GM23248 (cell line): ENCODE data around the gene PCSK9. TPM values are rescaled to one million over a fixed set of nuclear protein-coding genes. Genes with fewer than 3 reads are reported as not detected.

Experiments
- DNase-seq: peaks from one replicate; pipeline ENCODE4 v3.0.0-alpha.2; 2015
- H2AFZ ChIP-seq: fragments of 200-600 bp; sonication (generic); 2 replicates; pipeline ENCODE4 v1.6.1; 2016; ENCODE audit warnings: antibody characterized with exemption
- H3F3A ChIP-seq: fragments of 200-600 bp; sonication (generic); 2 replicates; pipeline ENCODE4 v1.6.1; 2016; ENCODE audit warnings: mild to moderate bottlenecking, antibody characterized with exemption, mixed run types; ENCODE audit not compliant: insufficient read depth
- H3K27ac ChIP-seq: fragments of 200-600 bp; sonication (generic); 2 replicates; pipeline ENCODE4 v1.5.1; 2016; ENCODE audit warnings: mild to moderate bottlenecking
- H3K27me3 ChIP-seq: fragments of 200-600 bp; sonication (generic); replicated peaks from 2 replicates; pipeline ENCODE4 v1.6.1; 2016; ENCODE audit warnings: mild to moderate bottlenecking; ENCODE audit not compliant: insufficient read depth
- H3K36me3 ChIP-seq: fragments of 200-600 bp; sonication (generic); 2 replicates; pipeline ENCODE4 v1.6.1; 2016; ENCODE audit warnings: low read depth, mild to moderate bottlenecking
- H3K4me1 ChIP-seq: fragments of 200-600 bp; sonication (generic); 2 replicates; pipeline ENCODE4 v1.6.1; 2016; ENCODE audit warnings: mild to moderate bottlenecking; ENCODE audit not compliant: insufficient read depth
- H3K4me2 ChIP-seq: fragments of 200-600 bp; sonication (generic); one replicate; pipeline ENCODE4 v1.6.1; 2016; ENCODE audit warnings: mild to moderate bottlenecking; ENCODE audit not compliant: unreplicated experiment
- H3K4me3 ChIP-seq: fragments of 200-600 bp; sonication (generic); 2 replicates; pipeline ENCODE4 v1.5.1; 2016; ENCODE audit warnings: mild to moderate bottlenecking
- H3K79me2 ChIP-seq: fragments of 200-600 bp; sonication (generic); 2 replicates; pipeline ENCODE4 v1.6.1; 2016; ENCODE audit warnings: mild to moderate bottlenecking; ENCODE audit not compliant: insufficient read depth
- H3K9ac ChIP-seq: fragments of 200-600 bp; sonication (generic); 2 replicates; pipeline ENCODE4 v1.6.1; 2016; ENCODE audit warnings: mild to moderate bottlenecking
- H3K9me2 ChIP-seq: fragments of 200-600 bp; sonication (generic); 2 replicates; pipeline ENCODE4 v1.6.1; 2016; ENCODE audit warnings: mixed run types, mild to moderate bottlenecking, moderate library complexity; ENCODE audit not compliant: insufficient read depth
- H3K9me3 ChIP-seq: fragments of 200-600 bp; sonication (generic); one replicate; pipeline ENCODE4 v1.6.1; 2017; ENCODE audit warnings: low read depth
- H4K20me1 ChIP-seq: fragments of 200-600 bp; sonication (generic); 2 replicates; pipeline ENCODE4 v1.6.0; 2016; ENCODE audit not compliant: insufficient read depth
- EZH2 ChIP-seq: fragments of 200-600 bp; sonication (generic); IDR thresholded peaks from 2 replicates; pipeline ENCODE4 v1.6.1; 2018; ENCODE audit warnings: antibody characterized with exemption, mild to moderate bottlenecking; ENCODE audit not compliant: insufficient read depth, poor library complexity, severe bottlenecking
- EZH2phosphoT487 ChIP-seq: fragments of 200-600 bp; sonication (generic); IDR thresholded peaks from 2 replicates; pipeline ENCODE4 v1.6.1; 2018; ENCODE audit warnings: antibody characterized with exemption, moderate library complexity, mild to moderate bottlenecking, low read depth; ENCODE audit not compliant: insufficient read depth
- WGBS, 2 experiments: methylation state at CpG; one replicate each; pipeline ENCODE4 v1.1.6; 2015 to 2017; ENCODE audit warnings: low lambda C conversion rate in 2 of 2, low coverage in 1 of 2; ENCODE audit errors: missing lambda C conversion rate in 2 of 2; 5-methylcytosine and 5-hydroxymethylcytosine counted together
- in situ Hi-C: fragments of 300-500 bp; cut with MboI; formaldehyde crosslinking; loops from 2 replicates; pipeline ENCODE4 v1.15.0; 2020
- polyA plus RNA-seq: library from polyadenylated mRNA; unstranded; fragments of >200 nt; fragmentation: Nextera tagmentation; extraction: Ambion mirVana; gene quantifications from 2 replicates; pipeline ENCODE4 v1.2.1, GENCODE V29; 2016
- total RNA-seq: library from RNA; depleted of rRNA; stranded (reverse); fragments of >200 nt; shearing (Covaris generic); gene quantifications from 2 replicates; pipeline ENCODE4 v1.2.3, GENCODE V29; 2014

Gene PCSK9
- total and polyA plus RNA-seq, 2 experiments from 2014 or later: 0.11 to 0.16 TPM

DNA sequence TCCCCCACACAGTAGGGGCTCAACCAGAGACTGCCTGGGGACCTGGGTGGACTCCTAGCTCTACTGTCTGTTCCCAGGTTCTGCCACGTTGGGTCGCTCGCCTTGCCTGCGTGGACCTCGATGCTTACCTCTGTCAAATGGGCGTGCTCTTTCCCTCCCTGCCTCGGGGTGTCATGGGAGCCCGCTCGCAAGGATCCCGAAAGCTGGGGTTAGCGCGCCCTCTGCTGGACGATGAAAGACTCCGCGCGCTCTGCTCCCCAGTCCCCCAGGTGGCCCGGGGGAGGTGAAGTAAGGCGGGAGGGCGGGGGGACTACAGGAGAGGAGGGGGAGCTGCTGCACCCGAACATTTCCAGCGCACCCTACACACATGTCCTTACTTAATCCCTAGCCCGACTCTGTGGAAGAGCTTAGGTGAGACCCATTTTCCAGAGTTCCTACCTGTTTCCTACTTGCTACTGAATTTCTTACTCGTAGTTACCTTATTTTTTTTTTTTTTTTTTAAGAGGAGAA is 42.9 kb upstream of the PCSK9 start:
- H3F3A ChIP-seq: no peaks in the 10 kb centered on the region
- no peak overlapping the region for H3K9ac ChIP-seq
- H4K20me1 ChIP-seq: no peaks in the 10 kb centered on the region
- WGBS, 2 experiments: 7 to 8% methylated on average over 23 of the region's 23 CpGs
- H3K9me3 ChIP-seq: no peaks in the 10 kb centered on the region
- H3K4me1 ChIP-seq: no peaks in the 10 kb centered on the region
- peak; percentile 78 for DNase-seq
- no peak overlapping the region for H3K27ac ChIP-seq
- no peak overlapping the region for H3K4me2 ChIP-seq
- no peaks in the 10 kb centered on the region for H3K36me3 ChIP-seq
- in situ Hi-C loops: no loop called here
- no peaks in the 10 kb centered on the region for H3K9me2 ChIP-seq
- TF ChIP-seq EZH2phosphoT487: no peak
- no peak for TF ChIP-seq EZH2
- no peak overlapping the region for H3K4me3 ChIP-seq
- no peak overlapping the region for H2AFZ ChIP-seq
- peaks cover 9% of the 10 kb centered on the region; the same call in 1 of the 2 replicates for H3K27me3 ChIP-seq
- H3K79me2 ChIP-seq: no peaks in the 10 kb centered on the region

DNA sequence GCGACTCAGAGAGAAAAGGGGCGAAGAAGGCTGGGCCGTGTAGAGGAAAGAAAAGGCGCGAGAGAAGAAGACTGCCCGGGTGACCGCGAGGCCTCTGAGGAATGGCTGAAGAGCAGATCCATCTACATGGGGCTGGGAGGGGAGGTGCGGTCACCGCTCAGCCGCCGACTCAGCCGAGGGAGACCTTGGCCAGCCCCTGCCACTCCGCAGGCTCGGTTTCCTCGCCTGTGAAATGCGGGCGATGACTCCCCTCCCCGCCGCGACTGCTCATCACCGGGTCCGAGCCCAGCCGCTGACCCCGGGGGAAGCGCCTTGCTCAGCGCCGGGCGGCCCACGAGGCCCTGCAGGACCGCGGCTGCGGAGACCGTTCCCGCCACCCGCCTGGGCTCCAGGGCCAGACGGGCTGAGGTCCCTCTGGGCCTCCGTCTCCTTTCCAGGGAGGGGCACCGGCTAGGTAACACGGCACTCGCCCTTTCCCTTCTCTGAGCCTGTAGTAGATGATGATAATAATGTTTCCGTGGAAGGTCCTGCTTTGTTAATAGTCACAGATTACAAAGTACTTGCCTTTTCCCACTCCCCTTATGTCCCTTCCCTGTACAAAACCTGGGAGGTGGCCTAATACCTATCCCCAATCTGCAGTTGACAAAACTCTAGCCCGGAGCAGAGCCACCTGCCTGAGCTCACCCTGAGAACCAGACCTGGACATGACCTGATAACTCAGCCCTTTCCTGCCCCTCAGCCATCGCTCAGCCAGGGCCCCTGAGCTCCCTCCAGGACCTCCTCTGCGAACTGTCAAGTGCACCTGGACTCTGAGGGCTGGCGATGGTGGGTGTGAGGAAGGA is 42.3 kb upstream of the PCSK9 start:
- Histone ChIP-seq H3K27me3 (peaks cover 9% of the 10 kb centered on the region; the same call in 1 of the 2 replicates), H3K27ac (no peak overlapping the region), H4K20me1 (no peaks in the 10 kb centered on the region), H3K9me2 (no peaks in the 10 kb centered on the region), H3K9me3 (no peaks in the 10 kb centered on the region), H3K79me2 (no peaks in the 10 kb centered on the region), H3F3A (no peaks in the 10 kb centered on the region), H3K9ac (no peak overlapping the region), H2AFZ (peak overlapping the region; percentile 42; the same call in 1 of the 2 replicates), H3K4me3 (no peak overlapping the region), H3K36me3 (no peaks in the 10 kb centered on the region), H3K4me1 (no peaks in the 10 kb centered on the region), H3K4me2 (no peak overlapping the region)
- DNase-seq: peak; percentile 39
- 15 to 16% methylated on average over 31 to 44 of the region's 46 CpGs for WGBS, 2 experiments
- peak; percentile 57 for TF ChIP-seq EZH2
- TF ChIP-seq EZH2phosphoT487: no peak
- in situ Hi-C loops: no loop called here

DNA sequence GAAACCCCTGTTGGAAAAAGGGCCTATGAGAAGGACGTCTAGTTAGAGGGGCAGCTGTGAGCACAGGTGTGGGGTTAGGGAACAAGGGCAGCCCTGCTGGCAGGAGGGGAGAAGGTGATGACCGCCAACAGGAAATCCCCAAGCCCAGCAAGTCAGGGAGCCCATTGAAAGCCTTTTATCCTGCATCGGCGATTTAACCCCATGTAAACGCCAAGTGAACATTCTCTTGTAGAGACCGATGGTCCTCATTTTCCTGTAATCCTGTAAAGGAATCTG is 41.7 kb upstream of the PCSK9 start:
- TF ChIP-seq EZH2phosphoT487 (no peak), EZH2 (no peak)
- no peaks in the 10 kb centered on the region for H3F3A ChIP-seq
- no peak overlapping the region for H3K9ac ChIP-seq
- H3K4me3 ChIP-seq: no peak overlapping the region
- no peaks in the 10 kb centered on the region for H3K36me3 ChIP-seq
- DNase-seq: no peak
- no peaks in the 10 kb centered on the region for H3K4me1 ChIP-seq
- no peak overlapping the region for H3K27ac ChIP-seq
- no peaks in the 10 kb centered on the region for H4K20me1 ChIP-seq
- H3K9me3 ChIP-seq: no peaks in the 10 kb centered on the region
- no peaks in the 10 kb centered on the region for H3K9me2 ChIP-seq
- H3K4me2 ChIP-seq: no peak overlapping the region
- in situ Hi-C loops: no loop called here
- WGBS, 2 experiments: 66 to 78% methylated on average over 6 of the region's 6 CpGs
- peaks cover 9% of the 10 kb centered on the region; the same call in 1 of the 2 replicates for H3K27me3 ChIP-seq
- H3K79me2 ChIP-seq: no peaks in the 10 kb centered on the region
- H2AFZ ChIP-seq: no peak overlapping the region

DNA sequence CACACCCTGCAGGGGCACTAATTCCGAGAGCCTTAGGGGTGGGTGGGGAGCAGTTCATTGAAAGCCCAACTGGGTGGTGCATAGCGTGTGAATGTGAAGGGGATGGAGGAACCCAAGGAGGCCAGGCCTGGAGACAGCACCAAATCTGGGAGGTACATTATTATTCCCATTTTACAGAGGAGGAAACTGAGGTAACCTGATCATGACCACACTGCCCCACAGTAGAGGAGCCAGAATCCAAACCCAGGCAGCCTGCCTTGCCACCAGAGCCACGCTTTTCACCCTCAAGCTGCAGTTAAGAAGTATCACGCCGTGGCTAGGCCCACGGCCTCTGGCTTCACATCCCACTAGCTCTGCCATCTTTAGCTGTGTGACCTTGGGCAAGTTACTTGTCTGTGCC is 41.2 kb upstream of the PCSK9 start:
- H3K27me3 ChIP-seq: peaks cover 9% of the 10 kb centered on the region; the same call in 1 of the 2 replicates
- H3K27ac ChIP-seq: no peak overlapping the region
- DNase-seq: no peak
- no peak for TF ChIP-seq EZH2
- H3K9me3 ChIP-seq: no peaks in the 10 kb centered on the region
- H4K20me1 ChIP-seq: no peaks in the 10 kb centered on the region
- H3K4me2 ChIP-seq: no peak overlapping the region
- H3K9ac ChIP-seq: no peak overlapping the region
- no peak overlapping the region for H3K4me3 ChIP-seq
- H3K79me2 ChIP-seq: no peaks in the 10 kb centered on the region
- H3K36me3 ChIP-seq: no peaks in the 10 kb centered on the region
- H3K4me1 ChIP-seq: no peaks in the 10 kb centered on the region
- 83 to 87% methylated on average over 5 to 6 of the region's 6 CpGs for WGBS, 2 experiments
- no peaks in the 10 kb centered on the region for H3F3A ChIP-seq
- H3K9me2 ChIP-seq: no peaks in the 10 kb centered on the region
- in situ Hi-C loops: no loop called here
- H2AFZ ChIP-seq: no peak overlapping the region
